HG02943 (cell line): Measurements from ENCODE around the gene TMEM9.

ENCODE experiments used
- ATAC-seq: cut with Tn5 transposase; IDR thresholded peaks from one replicate; pipeline ENCODE4 v1.9.1; 2021; ENCODE audit warnings: mild to moderate bottlenecking, low read depth, moderate library complexity; ENCODE audit not compliant: unreplicated experiment

Gene TMEM9

DNA sequence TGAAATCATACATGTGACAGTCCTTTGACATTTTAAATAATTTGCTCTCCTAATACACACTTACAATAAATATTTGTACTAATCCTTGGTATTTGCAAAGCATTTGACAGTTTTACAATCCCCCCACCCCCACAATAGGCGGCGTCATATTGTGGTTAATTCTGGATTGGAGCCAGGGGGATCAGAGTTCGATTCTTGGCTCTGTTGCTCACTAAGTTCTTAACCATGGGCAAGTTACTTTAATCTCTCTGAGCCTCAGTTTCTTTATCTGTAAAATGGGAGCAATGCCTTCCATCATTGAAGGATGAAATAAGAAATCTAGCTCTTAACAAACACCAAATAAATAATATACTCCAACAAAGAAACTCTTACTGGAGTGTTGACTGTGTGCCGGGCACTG is 65.9 kb downstream of the TMEM9 start:
- ATAC-seq = no peak

DNA sequence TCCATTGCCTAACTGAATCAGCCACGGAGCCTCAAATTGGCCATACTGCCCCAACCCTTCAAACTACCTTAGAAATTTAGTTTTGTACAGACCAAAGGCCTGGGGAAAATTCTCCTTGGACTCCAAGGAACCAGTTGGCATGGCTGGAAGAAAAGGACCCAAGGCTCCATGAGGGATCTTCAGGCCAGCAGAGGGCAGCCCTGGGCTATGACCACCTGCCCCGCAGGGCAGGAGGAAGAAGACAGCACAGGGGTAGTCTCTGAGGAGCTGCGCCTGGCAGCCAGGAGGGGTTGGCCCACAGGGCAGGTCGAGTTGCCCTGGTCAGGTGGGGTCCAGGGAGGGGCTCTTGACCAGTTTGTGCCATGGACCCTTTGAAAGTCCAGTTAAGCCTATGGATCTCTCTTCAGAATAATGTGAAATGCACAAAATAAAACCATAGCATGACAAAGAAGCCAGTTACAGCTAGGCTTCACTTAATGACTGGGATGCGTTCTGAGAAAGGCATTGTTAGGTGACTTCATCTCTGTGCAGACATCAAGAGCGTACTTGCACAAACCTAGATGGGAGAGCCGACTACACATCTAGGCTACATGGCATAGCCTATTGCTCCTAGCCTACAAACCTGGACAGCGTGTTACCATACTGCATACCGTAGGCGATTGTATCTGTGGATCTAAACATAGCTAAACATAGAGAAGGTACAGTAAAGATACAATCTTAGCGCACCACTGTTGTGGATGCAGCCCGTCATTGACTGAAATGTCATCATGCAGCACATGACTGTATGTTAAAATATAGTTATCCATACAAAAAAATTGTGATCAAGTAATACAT is 68.2 kb downstream of the TMEM9 start:
- no peak for ATAC-seq
